Panc1 (cell line): ENCODE data around the gene NBR1.

ENCODE experiments used
- POLR2AphosphoS5 ChIP-seq: IDR thresholded peaks from 2 replicates; pipeline ENCODE4 v1.6.1; 2012; ENCODE audit warnings: mild to moderate bottlenecking, low read depth, low read length, moderate library complexity
- TF ChIP-seq, protein P1 (sequence below): fragments of 450-650 bp; IDR thresholded peaks from 2 replicates; pipeline ENCODE4 v1.5.1; 2017; ENCODE audit warnings: mild to moderate bottlenecking

DNA sequence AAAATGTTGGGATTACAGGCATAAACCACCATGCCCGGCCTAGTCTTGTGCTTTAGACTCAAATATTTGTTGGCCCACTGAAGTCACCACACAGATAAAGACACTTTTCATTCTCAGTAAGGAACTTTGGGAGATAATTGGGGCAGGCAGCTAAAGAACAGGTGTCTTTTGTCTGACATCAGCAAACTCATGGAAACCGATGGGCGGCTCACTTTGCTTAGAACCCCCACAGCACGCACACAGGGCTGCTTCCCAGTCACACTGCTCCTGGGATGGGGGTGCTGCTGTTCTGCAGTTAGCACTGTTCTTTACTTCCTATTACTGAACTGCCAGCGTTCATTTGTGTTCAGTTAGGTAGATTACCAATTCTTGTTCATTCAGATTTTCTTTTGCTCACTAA lies 27.8 kb upstream of the NBR1 start:
- TF ChIP-seq, protein P1, sequence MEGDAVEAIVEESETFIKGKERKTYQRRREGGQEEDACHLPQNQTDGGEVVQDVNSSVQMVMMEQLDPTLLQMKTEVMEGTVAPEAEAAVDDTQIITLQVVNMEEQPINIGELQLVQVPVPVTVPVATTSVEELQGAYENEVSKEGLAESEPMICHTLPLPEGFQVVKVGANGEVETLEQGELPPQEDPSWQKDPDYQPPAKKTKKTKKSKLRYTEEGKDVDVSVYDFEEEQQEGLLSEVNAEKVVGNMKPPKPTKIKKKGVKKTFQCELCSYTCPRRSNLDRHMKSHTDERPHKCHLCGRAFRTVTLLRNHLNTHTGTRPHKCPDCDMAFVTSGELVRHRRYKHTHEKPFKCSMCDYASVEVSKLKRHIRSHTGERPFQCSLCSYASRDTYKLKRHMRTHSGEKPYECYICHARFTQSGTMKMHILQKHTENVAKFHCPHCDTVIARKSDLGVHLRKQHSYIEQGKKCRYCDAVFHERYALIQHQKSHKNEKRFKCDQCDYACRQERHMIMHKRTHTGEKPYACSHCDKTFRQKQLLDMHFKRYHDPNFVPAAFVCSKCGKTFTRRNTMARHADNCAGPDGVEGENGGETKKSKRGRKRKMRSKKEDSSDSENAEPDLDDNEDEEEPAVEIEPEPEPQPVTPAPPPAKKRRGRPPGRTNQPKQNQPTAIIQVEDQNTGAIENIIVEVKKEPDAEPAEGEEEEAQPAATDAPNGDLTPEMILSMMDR, result no peak
- TF ChIP-seq POLR2AphosphoS5, result no peak
